HCT116 (cell line): ENCODE results near the gene SIRPG. TPM values are rescaled to one million over a fixed set of nuclear protein-coding genes. Genes with fewer than 3 reads are reported as not detected.

ENCODE experiments used
- ATAC-seq: fragments of 200-7000 bp; cut with Tn5 transposase; 2 replicates; pipeline ENCODE4 v1.9.1; 2020; ENCODE audit warnings: mild to moderate bottlenecking, moderate library complexity
- BruUV-seq: library from RNA; stranded (reverse); fragments of 400-500 nt; replicated peaks from 2 replicates; lab custom pipeline; 2021; lab: Mats Ljungman, UMichigan
- CTCF ChIA-PET: fragments of 300-600 bp; sonication (Branson Sonifier 250); formaldehyde crosslinking; loops from one replicate; lab custom pipeline; 2021; ENCODE audit warnings: antibody characterized with exemption; lab: Charles Lee
- POLR2A ChIA-PET: fragments of 300-600, 350-600 bp; sonication (Branson Sonifier 250); formaldehyde crosslinking; loops from one replicate; lab custom pipeline; 2021; ENCODE audit warnings: antibody characterized with exemption; lab: Charles Lee
- RAD21 ChIA-PET, 2 experiments: fragments of 300-600 bp; sonication (Branson Sonifier 250); formaldehyde crosslinking; loops; one replicate each; lab custom pipeline; 2023; ENCODE audit warnings: low total read pairs in 2 of 2; ENCODE audit not compliant: uncharacterized antibody in 2 of 2, unreplicated experiment in 2 of 2, low non-redundant PET in 1 of 2; lab: Charles Lee
- DNase-seq: peaks from one replicate; pipeline ENCODE4 v3.0.0-alpha.2; 2010; ENCODE audit warnings: low read depth, low spot score
- H2AFZ ChIP-seq: fragments of 200-600 bp; shearing (Covaris generic), sonication (generic); 2 replicates; pipeline ENCODE4 v1.6.1; 2017; ENCODE audit warnings: low read depth, mixed run types, mixed read lengths, antibody characterized with exemption, low read length; ENCODE audit not compliant: poor library complexity, severe bottlenecking
- H3K27ac ChIP-seq: 2 replicates; pipeline ENCODE4 v1.5.1; 2012; ENCODE audit warnings: low read depth, low read length
- H3K27me3 ChIP-seq: fragments of 200-600 bp; sonication (generic); 2 replicates; pipeline ENCODE4 v1.6.1; 2016; ENCODE audit warnings: mixed run types, low read length, mixed read lengths; ENCODE audit not compliant: insufficient read depth
- H3K36me3 ChIP-seq, 2 experiments: fragments of 200-500 bp in 1 of 2; fragments of 200-600 bp in 1 of 2; sonication (Bioruptor generic) in 1 of 2; sonication (generic) in 1 of 2; 2 replicates each; pipeline versions ENCODE4 v1.5.1 to v1.6.1; 2014 to 2016; ENCODE audit warnings: low read length in 2 of 2, inconsistent platforms in 1 of 2, mixed read lengths in 1 of 2, mixed run types in 1 of 2; ENCODE audit not compliant: insufficient read depth in 2 of 2, control insufficient read depth in 1 of 2
- H3K4me1 ChIP-seq, 2 experiments: fragments of 200-600 bp in 1 of 2; sonication (generic) in 1 of 2; 2 replicates each; pipeline versions ENCODE4 v1.5.1 to v1.6.1; 2012 to 2017; ENCODE audit warnings: low read length in 2 of 2, inconsistent platforms in 1 of 2, mild to moderate bottlenecking in 1 of 2, mixed read lengths in 1 of 2, mixed run types in 1 of 2, moderate library complexity in 1 of 2; ENCODE audit not compliant: insufficient read depth in 2 of 2, control insufficient read depth in 1 of 2
- H3K4me2 ChIP-seq: fragments of 200-600 bp; sonication (generic); 2 replicates; pipeline ENCODE4 v1.6.1; 2017; ENCODE audit warnings: mixed run types, low read length, mixed read lengths
- H3K4me3 ChIP-seq, 2 experiments: fragments of 200-600 bp in 1 of 2; sonication (generic) in 1 of 2; replicated peaks in 1 of 2; 2 replicates each; pipeline ENCODE4 v1.5.1; 2011 to 2016; ENCODE audit warnings: low read length in 2 of 2, control low read depth in 1 of 2, low read depth in 1 of 2, mild to moderate bottlenecking in 1 of 2, mixed read lengths in 1 of 2, mixed run types in 1 of 2
- H3K79me2 ChIP-seq: fragments of 200-600 bp; sonication (generic); 2 replicates; pipeline ENCODE4 v1.6.1; 2017; ENCODE audit warnings: mild to moderate bottlenecking, mixed run types, low read length, moderate library complexity, mixed read lengths; ENCODE audit not compliant: insufficient read depth
- H3K9ac ChIP-seq: fragments of 200-600 bp; sonication (generic); 2 replicates; pipeline ENCODE4 v1.6.1; 2016; ENCODE audit warnings: low read length, mixed read lengths
- H3K9me2 ChIP-seq: fragments of 200-600 bp; sonication (generic), shearing (Covaris generic); 2 replicates; pipeline ENCODE4 v1.6.1; 2017; ENCODE audit warnings: mixed run types, mild to moderate bottlenecking, moderate library complexity; ENCODE audit not compliant: insufficient read depth
- H3K9me3 ChIP-seq, 2 experiments: fragments of 200-500 bp in 1 of 2; fragments of 200-600 bp in 1 of 2; sonication (Bioruptor generic) in 1 of 2; sonication (generic) in 1 of 2; 2 replicates each; pipeline ENCODE4 v1.6.1; 2014 to 2017; ENCODE audit warnings: low read length in 2 of 2, mixed read lengths in 2 of 2, inconsistent platforms in 1 of 2, low read depth in 1 of 2, mild to moderate bottlenecking in 1 of 2, mixed run types in 1 of 2, moderate library complexity in 1 of 2; ENCODE audit not compliant: control insufficient read depth in 1 of 2, insufficient read depth in 1 of 2
- H4K20me1 ChIP-seq: fragments of 200-600 bp; sonication (generic), shearing (Covaris generic); 2 replicates; pipeline ENCODE4 v1.6.1; 2017; ENCODE audit warnings: mixed run types, mild to moderate bottlenecking, moderate library complexity; ENCODE audit not compliant: insufficient read depth
- EGR1 ChIP-seq: IDR thresholded peaks from 2 replicates; pipeline ENCODE4 v1.6.1; 2012; ENCODE audit warnings: low read depth
- EZH2phosphoT487 ChIP-seq: fragments of 200-600 bp; IDR thresholded peaks from 2 replicates; pipeline ENCODE4 v1.6.1; 2018; ENCODE audit warnings: antibody characterized with exemption, borderline replicate concordance
- JUND ChIP-seq: IDR thresholded peaks from 2 replicates; pipeline ENCODE4 v1.6.1; 2012
- POLR2A ChIP-seq: IDR thresholded peaks from 2 replicates; pipeline ENCODE4 v1.7.0; 2011; ENCODE audit warnings: borderline replicate concordance; ENCODE audit not compliant: insufficient read depth, insufficient read length; ENCODE audit errors: extremely low read depth
- POLR2AphosphoS5 ChIP-seq: IDR thresholded peaks from 2 replicates; pipeline ENCODE4 v1.6.1; 2011; ENCODE audit warnings: mild to moderate bottlenecking, low read depth, low read length, moderate library complexity
- SIN3A ChIP-seq: IDR thresholded peaks from 2 replicates; pipeline ENCODE4 v1.6.1; 2012; ENCODE audit warnings: low read depth
- SRF ChIP-seq: IDR thresholded peaks from 2 replicates; pipeline ENCODE4 v1.6.1; 2012; ENCODE audit warnings: low read depth
- ZFX ChIP-seq: fragments of 450-650 bp; IDR thresholded peaks from 2 replicates; pipeline ENCODE4 v1.6.1; 2017
- intact Hi-C: fragments of 100-400 bp; cut with micrococcal nuclease; formaldehyde crosslinking; loops from 2 replicates; pipeline ENCODE4 v1.10.0; 2022
- total RNA-seq: library from RNA; stranded (reverse); gene quantifications from one replicate; pipeline ENCODE4 v1.2.1, GENCODE V29; 2021; ENCODE audit not compliant: unreplicated experiment
- TF ChIP-seq, protein P1 (sequence below), 3 experiments: fragments of 200-600 bp in 1 of 3; sonication (generic) in 1 of 3; IDR thresholded peaks in 2 of 3; conservative IDR thresholded peaks in 1 of 3; 2 replicates each; pipeline ENCODE4 v1.5.1; 2012 to 2017; ENCODE audit warnings: low read depth in 2 of 3, low read length in 2 of 3, antibody characterized with exemption in 1 of 3, borderline replicate concordance in 1 of 3, control low read depth in 1 of 3, mild to moderate bottlenecking in 1 of 3, mixed read lengths in 1 of 3, mixed run types in 1 of 3, moderate library complexity in 1 of 3; ENCODE audit not compliant: insufficient read depth in 1 of 3
- TF ChIP-seq, protein P2 (sequence below): IDR thresholded peaks from 2 replicates; pipeline ENCODE4 v1.6.1; 2012
- TF ChIP-seq, protein P3 (sequence below): IDR thresholded peaks from 2 replicates; pipeline ENCODE4 v1.6.1; 2012

SIRPG gene
- total RNA-seq, 1 experiment from 2014 or later, result not detected

DNA sequence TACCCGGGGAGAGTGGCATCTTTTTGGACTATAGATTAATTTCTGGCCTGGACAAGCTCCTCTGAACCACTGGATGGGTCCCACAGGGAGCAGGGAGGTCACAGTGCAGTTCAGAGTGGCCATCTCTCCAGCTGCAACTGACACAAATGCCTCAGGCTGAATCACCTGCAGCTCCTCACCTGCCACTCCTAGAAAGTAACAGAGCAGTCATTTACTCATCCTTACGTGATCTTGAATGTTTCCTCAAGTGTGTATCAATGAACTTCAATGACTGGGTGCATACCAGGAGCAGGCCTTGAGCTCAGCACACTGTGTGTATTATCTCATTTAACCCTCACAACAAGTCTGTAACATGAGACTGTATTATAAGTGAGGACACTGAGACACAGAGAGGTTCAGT is 40.0 kb upstream of the SIRPG start:
- ChIA-PET POLR2A (no interaction called here), RAD21 (no interaction called here), CTCF (no interaction called here)
- H2AFZ ChIP-seq, result no peak overlapping the region
- intact Hi-C loops, result no loop called here
- H3K9me2 ChIP-seq, result no peaks in the 10 kb centered on the region
- H3K9me3 ChIP-seq, result no peaks in the 10 kb centered on the region
- ATAC-seq (no peak), DNase-seq (no peak)
- H3K27me3 ChIP-seq, result peaks cover 35% of the 10 kb centered on the region
- TF ChIP-seq SIN3A, result no peak
- TF ChIP-seq EZH2phosphoT487, result no peak
- no peak for TF ChIP-seq SRF
- TF ChIP-seq POLR2A, result no peak
- TF ChIP-seq, protein P1, sequence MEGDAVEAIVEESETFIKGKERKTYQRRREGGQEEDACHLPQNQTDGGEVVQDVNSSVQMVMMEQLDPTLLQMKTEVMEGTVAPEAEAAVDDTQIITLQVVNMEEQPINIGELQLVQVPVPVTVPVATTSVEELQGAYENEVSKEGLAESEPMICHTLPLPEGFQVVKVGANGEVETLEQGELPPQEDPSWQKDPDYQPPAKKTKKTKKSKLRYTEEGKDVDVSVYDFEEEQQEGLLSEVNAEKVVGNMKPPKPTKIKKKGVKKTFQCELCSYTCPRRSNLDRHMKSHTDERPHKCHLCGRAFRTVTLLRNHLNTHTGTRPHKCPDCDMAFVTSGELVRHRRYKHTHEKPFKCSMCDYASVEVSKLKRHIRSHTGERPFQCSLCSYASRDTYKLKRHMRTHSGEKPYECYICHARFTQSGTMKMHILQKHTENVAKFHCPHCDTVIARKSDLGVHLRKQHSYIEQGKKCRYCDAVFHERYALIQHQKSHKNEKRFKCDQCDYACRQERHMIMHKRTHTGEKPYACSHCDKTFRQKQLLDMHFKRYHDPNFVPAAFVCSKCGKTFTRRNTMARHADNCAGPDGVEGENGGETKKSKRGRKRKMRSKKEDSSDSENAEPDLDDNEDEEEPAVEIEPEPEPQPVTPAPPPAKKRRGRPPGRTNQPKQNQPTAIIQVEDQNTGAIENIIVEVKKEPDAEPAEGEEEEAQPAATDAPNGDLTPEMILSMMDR (IDR thresholded peaks at IDR 0.05 in 2 of 3, conservative IDR thresholded peaks at IDR 0.05 in 1 of 3; ENCODE audit: borderline replicate concordance in 1 of 3, insufficient read depth in 1 of 3, low read depth in 2 of 3, low read length in 2 of 3), result no peak
- no TSS peak for BruUV-seq
- H4K20me1 ChIP-seq, result no peaks in the 10 kb centered on the region
- no peak overlapping the region for H3K4me3 ChIP-seq
- no peak overlapping the region for H3K27ac ChIP-seq
- no peaks in the 10 kb centered on the region for H3K36me3 ChIP-seq
- H3K4me2 ChIP-seq, result no peak overlapping the region
- 0 out of 4 replicates have a peak, but pooled peaks cover 0 to 2% of the 10 kb centered on the region in 2 experiments for H3K4me1 ChIP-seq
- H3K9ac ChIP-seq, result no peak overlapping the region
- no peaks in the 10 kb centered on the region for H3K79me2 ChIP-seq

DNA sequence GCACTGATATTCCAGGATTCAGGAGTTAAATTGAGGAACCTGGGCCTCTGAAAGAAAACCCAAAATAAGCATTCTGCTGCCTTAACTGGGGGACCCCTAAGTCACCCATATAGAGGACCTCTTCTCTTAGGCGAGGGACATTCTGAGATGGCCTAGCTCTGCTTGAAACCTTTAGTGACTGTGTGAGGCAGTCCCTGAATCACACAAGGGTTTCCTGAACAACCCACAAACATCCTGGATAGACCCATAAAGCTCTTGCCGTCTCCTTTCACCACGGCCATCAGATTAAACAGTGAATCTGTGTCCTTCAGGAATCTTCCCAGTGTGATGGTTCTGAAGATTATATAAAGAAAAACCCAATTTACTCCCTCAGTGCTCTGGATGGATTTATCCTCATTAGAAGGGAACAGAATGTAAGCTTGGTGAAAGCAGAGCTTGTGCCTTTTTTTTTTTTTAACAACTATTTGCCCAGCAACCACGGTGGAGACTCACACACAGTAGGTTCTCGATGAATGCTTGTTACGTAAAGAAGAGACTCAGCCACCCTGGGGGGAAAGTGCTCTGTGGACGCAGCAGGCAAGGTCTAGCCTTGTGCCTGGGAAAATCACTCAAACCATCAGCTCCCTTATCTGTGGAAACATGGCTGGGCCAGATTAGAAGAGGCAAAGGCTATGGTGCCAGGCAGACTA is 39.1 kb upstream of the SIRPG start:
- Histone ChIP-seq H3K36me3 (no peaks in the 10 kb centered on the region), H3K4me3 (no peak overlapping the region), H3K9ac (no peak overlapping the region), H3K79me2 (no peaks in the 10 kb centered on the region), H3K27me3 (peaks cover 35% of the 10 kb centered on the region), H3K4me1 (0 out of 4 replicates have a peak, but pooled peaks cover 0 to 2% of the 10 kb centered on the region in 2 experiments), H3K4me2 (no peak overlapping the region), H3K9me2 (no peaks in the 10 kb centered on the region), H3K27ac (no peak overlapping the region), H2AFZ (no peak overlapping the region), H3K9me3 (no peaks in the 10 kb centered on the region), H4K20me1 (no peaks in the 10 kb centered on the region)
- ChIA-PET RAD21 (no interaction called here), CTCF (no interaction called here), POLR2A (no interaction called here)
- BruUV-seq, result no TSS peak
- intact Hi-C loops, result no loop called here
- DNase-seq, result no peak
- ATAC-seq, result no peak
- TF ChIP-seq SIN3A, result no peak
- no peak for TF ChIP-seq EGR1
- TF ChIP-seq, protein P2, sequence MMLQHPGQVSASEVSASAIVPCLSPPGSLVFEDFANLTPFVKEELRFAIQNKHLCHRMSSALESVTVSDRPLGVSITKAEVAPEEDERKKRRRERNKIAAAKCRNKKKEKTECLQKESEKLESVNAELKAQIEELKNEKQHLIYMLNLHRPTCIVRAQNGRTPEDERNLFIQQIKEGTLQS, result no peak
- TF ChIP-seq EZH2phosphoT487, result no peak
- TF ChIP-seq POLR2AphosphoS5, result no peak
- TF ChIP-seq ZFX, result no peak
- TF ChIP-seq, protein P1 (IDR thresholded peaks at IDR 0.05 in 2 of 3, conservative IDR thresholded peaks at IDR 0.05 in 1 of 3; ENCODE audit: borderline replicate concordance in 1 of 3, insufficient read depth in 1 of 3, low read depth in 2 of 3, low read length in 2 of 3), result no peak
- no peak for TF ChIP-seq JUND
- TF ChIP-seq, protein P3, sequence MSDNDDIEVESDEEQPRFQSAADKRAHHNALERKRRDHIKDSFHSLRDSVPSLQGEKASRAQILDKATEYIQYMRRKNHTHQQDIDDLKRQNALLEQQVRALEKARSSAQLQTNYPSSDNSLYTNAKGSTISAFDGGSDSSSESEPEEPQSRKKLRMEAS, result no peak
- no peak for TF ChIP-seq POLR2A
